ENCODE results near the gene CFAP90.

GRCh38 chr5:7815892-7816534 is 34.9 kb downstream of the CFAP90 start:
- TF ChIP-seq CTCF (IDR thresholded peaks at IDR 0.05) (peak; percentile 70 to 86 (median 80)), POLR2A (IDR thresholded peaks at IDR 0.05) (no peak), POLR2AphosphoS5 (IDR thresholded peaks at IDR 0.05) (no peak), EP300 (IDR thresholded peaks at IDR 0.05) (no peak)
